A549 (cell line): ENCODE data around the gene NCAPD2.

Source experiments
- EHMT2 ChIP-seq: fragments of 200-600 bp; sonication (generic); IDR thresholded peaks from 2 replicates; pipeline ENCODE4 v1.6.1; 2016; ENCODE audit warnings: antibody characterized with exemption, low read depth, mild to moderate bottlenecking, moderate library complexity
- EP300 ChIP-seq, 2 experiments: fragments of >200 bp; sonication (Bioruptor Twin); formaldehyde crosslinking; IDR thresholded peaks; 2 replicates in 1 of 2; 3 replicates in 1 of 2; pipeline ENCODE4 v1.6.1; 2016 to 2017
- HES2 ChIP-seq: fragments of >200 bp; sonication (Bioruptor Twin); formaldehyde crosslinking; IDR thresholded peaks from 2 replicates; pipeline ENCODE4 v1.6.1; 2016
- JUN ChIP-seq, 2 experiments: fragments of >200 bp; sonication (Bioruptor Twin); formaldehyde crosslinking; IDR thresholded peaks; 2 replicates in 1 of 2; 3 replicates in 1 of 2; pipeline ENCODE4 v1.6.1; 2016 to 2017
- MAX ChIP-seq: IDR thresholded peaks from 2 replicates; pipeline ENCODE4 v1.6.1; 2012
- REST ChIP-seq: fragments of 200-600 bp; sonication (generic); IDR thresholded peaks from 2 replicates; pipeline ENCODE4 v1.6.1; 2016; ENCODE audit warnings: antibody characterized with exemption, mild to moderate bottlenecking, moderate library complexity
- SMC3 ChIP-seq: fragments of >200 bp; sonication (Bioruptor Twin); formaldehyde crosslinking; IDR thresholded peaks from 3 replicates; pipeline ENCODE4 v1.6.1; 2018; ENCODE audit warnings: inconsistent platforms
- TF ChIP-seq, protein P1 (sequence below): fragments of >200 bp; sonication (Bioruptor Twin); formaldehyde crosslinking; IDR thresholded peaks from 3 replicates; pipeline ENCODE4 v1.5.1; 2016
- TF ChIP-seq, protein P2 (sequence below): fragments of >200 bp; sonication (Bioruptor Twin); formaldehyde crosslinking; IDR thresholded peaks from 3 replicates; pipeline ENCODE4 v1.6.1; 2016

DNA sequence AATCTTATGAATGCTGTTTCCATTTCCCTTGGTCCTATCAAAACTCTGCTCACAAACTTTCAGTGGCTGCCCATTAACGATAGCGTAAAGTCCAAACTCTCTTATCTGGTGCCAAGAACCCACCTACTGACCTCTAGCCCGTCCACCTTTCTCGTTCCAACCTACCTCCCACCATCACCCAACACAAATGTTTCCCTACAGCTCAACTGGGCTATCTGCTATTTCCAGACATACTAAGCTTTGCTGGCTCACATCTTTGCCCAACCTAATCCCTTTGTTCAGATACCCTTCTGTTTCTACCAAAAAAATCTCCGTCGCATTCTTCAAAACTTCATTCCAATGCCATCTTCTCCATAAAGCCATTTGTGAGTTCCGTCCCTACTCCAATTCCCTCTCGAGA, 81.7 kb downstream of the NCAPD2 start:
- TF ChIP-seq, protein P1, sequence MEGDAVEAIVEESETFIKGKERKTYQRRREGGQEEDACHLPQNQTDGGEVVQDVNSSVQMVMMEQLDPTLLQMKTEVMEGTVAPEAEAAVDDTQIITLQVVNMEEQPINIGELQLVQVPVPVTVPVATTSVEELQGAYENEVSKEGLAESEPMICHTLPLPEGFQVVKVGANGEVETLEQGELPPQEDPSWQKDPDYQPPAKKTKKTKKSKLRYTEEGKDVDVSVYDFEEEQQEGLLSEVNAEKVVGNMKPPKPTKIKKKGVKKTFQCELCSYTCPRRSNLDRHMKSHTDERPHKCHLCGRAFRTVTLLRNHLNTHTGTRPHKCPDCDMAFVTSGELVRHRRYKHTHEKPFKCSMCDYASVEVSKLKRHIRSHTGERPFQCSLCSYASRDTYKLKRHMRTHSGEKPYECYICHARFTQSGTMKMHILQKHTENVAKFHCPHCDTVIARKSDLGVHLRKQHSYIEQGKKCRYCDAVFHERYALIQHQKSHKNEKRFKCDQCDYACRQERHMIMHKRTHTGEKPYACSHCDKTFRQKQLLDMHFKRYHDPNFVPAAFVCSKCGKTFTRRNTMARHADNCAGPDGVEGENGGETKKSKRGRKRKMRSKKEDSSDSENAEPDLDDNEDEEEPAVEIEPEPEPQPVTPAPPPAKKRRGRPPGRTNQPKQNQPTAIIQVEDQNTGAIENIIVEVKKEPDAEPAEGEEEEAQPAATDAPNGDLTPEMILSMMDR, result no peak
- TF ChIP-seq JUN (IDR thresholded peaks at IDR 0.05), result no peak
- no peak for TF ChIP-seq REST
- TF ChIP-seq, protein P2, sequence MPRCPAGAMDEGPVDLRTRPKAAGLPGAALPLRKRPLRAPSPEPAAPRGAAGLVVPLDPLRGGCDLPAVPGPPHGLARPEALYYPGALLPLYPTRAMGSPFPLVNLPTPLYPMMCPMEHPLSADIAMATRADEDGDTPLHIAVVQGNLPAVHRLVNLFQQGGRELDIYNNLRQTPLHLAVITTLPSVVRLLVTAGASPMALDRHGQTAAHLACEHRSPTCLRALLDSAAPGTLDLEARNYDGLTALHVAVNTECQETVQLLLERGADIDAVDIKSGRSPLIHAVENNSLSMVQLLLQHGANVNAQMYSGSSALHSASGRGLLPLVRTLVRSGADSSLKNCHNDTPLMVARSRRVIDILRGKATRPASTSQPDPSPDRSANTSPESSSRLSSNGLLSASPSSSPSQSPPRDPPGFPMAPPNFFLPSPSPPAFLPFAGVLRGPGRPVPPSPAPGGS, result no peak
- no peak for TF ChIP-seq SMC3
- TF ChIP-seq HES2, result no peak
- TF ChIP-seq EP300 (IDR thresholded peaks at IDR 0.05), result no peak
- TF ChIP-seq EHMT2, result no peak
- TF ChIP-seq MAX, result no peak
